GM23338 (cell line): Measurements from ENCODE around the gene LRP1B. TPM values are rescaled to one million over a fixed set of nuclear protein-coding genes. Genes with fewer than 3 reads are reported as not detected.

ENCODE experiments used
- ATAC-seq: fragments of 200-7000 bp; cut with Tn5 transposase; 3 replicates; pipeline ENCODE4 v1.9.1; 2020
- DNase-seq: peaks from one replicate; pipeline ENCODE4 v3.0.0-alpha.2; 2015; ENCODE audit warnings: low spot score
- H2AFZ ChIP-seq: fragments of 200-600 bp; sonication (generic); 2 replicates; pipeline ENCODE4 v1.8.0; 2016; ENCODE audit warnings: antibody characterized with exemption, mild to moderate bottlenecking, moderate library complexity
- H3F3A ChIP-seq: fragments of 200-600 bp; sonication (generic); replicated peaks from 2 replicates; pipeline ENCODE4 v1.8.0; 2017; ENCODE audit warnings: antibody characterized with exemption, mixed run types, low read depth
- H3K27ac ChIP-seq: fragments of 200-600 bp; sonication (generic); 2 replicates; pipeline ENCODE4 v1.6.1; 2016; ENCODE audit warnings: low read depth
- H3K27me3 ChIP-seq: fragments of 200-600 bp; sonication (generic); 2 replicates; pipeline ENCODE4 v1.8.0; 2016; ENCODE audit warnings: mild to moderate bottlenecking, mixed run types, moderate library complexity; ENCODE audit not compliant: insufficient read depth
- H3K36me3 ChIP-seq: fragments of 200-600 bp; sonication (generic); 2 replicates; pipeline ENCODE4 v1.8.0; 2016; ENCODE audit warnings: mild to moderate bottlenecking; ENCODE audit not compliant: insufficient read depth
- H3K4me1 ChIP-seq: fragments of 200-600 bp; sonication (generic); 2 replicates; pipeline ENCODE4 v1.8.0; 2016; ENCODE audit warnings: mild to moderate bottlenecking, moderate library complexity; ENCODE audit not compliant: insufficient read depth
- H3K4me2 ChIP-seq: fragments of 200-600 bp; sonication (generic); 2 replicates; pipeline ENCODE4 v1.7.1; 2017; ENCODE audit warnings: mixed run types
- H3K4me3 ChIP-seq: fragments of 200-600 bp; sonication (generic); 2 replicates; pipeline ENCODE4 v1.6.1; 2016; ENCODE audit warnings: mixed run types
- H3K79me2 ChIP-seq: fragments of 200-600 bp; sonication (generic); replicated peaks from 2 replicates; pipeline ENCODE4 v1.8.0; 2017; ENCODE audit warnings: mild to moderate bottlenecking; ENCODE audit not compliant: insufficient read depth
- H3K9me2 ChIP-seq: fragments of 200-600 bp; sonication (generic); 2 replicates; pipeline ENCODE4 v1.8.0; 2017; ENCODE audit not compliant: insufficient read depth
- H4K20me1 ChIP-seq: fragments of 200-600 bp; sonication (generic); replicated peaks from 2 replicates; pipeline ENCODE4 v1.8.0; 2017; ENCODE audit warnings: mild to moderate bottlenecking; ENCODE audit not compliant: insufficient read depth
- H3K27ac Mint-ChIP-seq: 2 replicates; pipeline ENCODE4 v1.8.0; 2020; ENCODE audit warnings: inconsistent platforms, mild to moderate bottlenecking, moderate library complexity, mixed read lengths
- H3K27me3 Mint-ChIP-seq: 3 replicates; pipeline ENCODE4 v1.8.0; 2022; ENCODE audit warnings: low read depth, mild to moderate bottlenecking, moderate library complexity, mixed read lengths, inconsistent platforms; ENCODE audit not compliant: insufficient read depth, poor library complexity
- H3K36me3 Mint-ChIP-seq: 3 replicates; pipeline ENCODE4 v1.8.0; 2021; ENCODE audit warnings: low read depth, mild to moderate bottlenecking, inconsistent platforms, moderate library complexity, mixed read lengths
- H3K4me1 Mint-ChIP-seq: 3 replicates; pipeline ENCODE4 v1.8.0; 2020; ENCODE audit warnings: mild to moderate bottlenecking, inconsistent platforms, mixed read lengths
- H3K4me3 Mint-ChIP-seq: 3 replicates; pipeline ENCODE4 v1.8.0; 2021; ENCODE audit warnings: moderate library complexity, mild to moderate bottlenecking, inconsistent platforms, mixed read lengths
- H3K9me3 Mint-ChIP-seq: 3 replicates; pipeline ENCODE4 v1.8.0; 2020; ENCODE audit warnings: moderate library complexity, mild to moderate bottlenecking, inconsistent platforms, mixed read lengths
- CREB1 ChIP-seq: fragments of 250-450 bp; sonication (Bioruptor Pico); IDR thresholded peaks from 2 replicates; pipeline ENCODE4 v1.5.0; 2020; ENCODE audit warnings: low read depth, mild to moderate bottlenecking, moderate library complexity
- EZH2 ChIP-seq: fragments of 200-600 bp; sonication (generic); IDR thresholded peaks from one replicate; pipeline ENCODE4 v1.8.0; 2017; ENCODE audit warnings: antibody characterized with exemption, mild to moderate bottlenecking, low read depth; ENCODE audit not compliant: unreplicated experiment
- EZH2phosphoT487 ChIP-seq: fragments of 200-600 bp; sonication (generic); IDR thresholded peaks from one replicate; pipeline ENCODE4 v1.8.1; 2018; ENCODE audit warnings: antibody characterized with exemption; ENCODE audit not compliant: unreplicated experiment
- JUNB ChIP-seq: IDR thresholded peaks from one replicate; pipeline ENCODE4 v1.6.1; 2016; ENCODE audit warnings: antibody characterized with exemption; ENCODE audit not compliant: unreplicated experiment
- NANOG ChIP-seq: IDR thresholded peaks from 2 replicates; pipeline ENCODE4 v1.6.1; 2016; ENCODE audit warnings: antibody characterized with exemption, borderline replicate concordance
- POLR2AphosphoS5 ChIP-seq: IDR thresholded peaks from 2 replicates; pipeline ENCODE4 v1.6.1; 2016; ENCODE audit warnings: antibody characterized with exemption, low read depth
- STAT1 ChIP-seq: IDR thresholded peaks from one replicate; pipeline ENCODE4 v1.6.1; 2016; ENCODE audit warnings: antibody characterized with exemption; ENCODE audit not compliant: unreplicated experiment
- ZNF114 ChIP-seq: fragments of 250-450 bp; sonication (Bioruptor Pico); IDR thresholded peaks from 2 replicates; pipeline ENCODE4 v1.5.0; 2020; ENCODE audit warnings: mild to moderate bottlenecking, moderate library complexity
- ZNF331 ChIP-seq: fragments of 250-450 bp; sonication (Bioruptor Pico); IDR thresholded peaks from 2 replicates; pipeline ENCODE4 v1.5.0; 2020; ENCODE audit warnings: low read depth, mild to moderate bottlenecking, moderate library complexity
- polyA plus RNA-seq: library from polyadenylated mRNA; unstranded; fragments of >200 nt; fragmentation: Nextera tagmentation; extraction: Ambion mirVana; gene quantifications from 2 replicates; pipeline ENCODE4 v1.2.1, GENCODE V29; 2016
- total RNA-seq: library from RNA; depleted of rRNA; stranded (reverse); fragments of >200 nt; shearing (Covaris generic); gene quantifications from 2 replicates; pipeline ENCODE4 v1.2.3, GENCODE V29; 2014
- TF ChIP-seq, protein P1 (sequence below): fragments of 250-450 bp; sonication (Bioruptor Pico); IDR thresholded peaks from 2 replicates; pipeline ENCODE4 v1.5.0; 2020; ENCODE audit warnings: mild to moderate bottlenecking, moderate library complexity
- TF ChIP-seq, protein P2 (sequence below): IDR thresholded peaks from 2 replicates; pipeline ENCODE4 v1.6.1; 2016; ENCODE audit warnings: antibody characterized with exemption
- TF ChIP-seq, protein P3 (sequence below): IDR thresholded peaks from one replicate; pipeline ENCODE4 v1.6.1; 2018; ENCODE audit warnings: antibody characterized with exemption; ENCODE audit not compliant: unreplicated experiment
- TF ChIP-seq, protein P4 (sequence below), 2 experiments: fragments of 200-600 bp in 1 of 2; sonication (generic) in 1 of 2; conservative IDR thresholded peaks; 2 replicates each; pipeline versions ENCODE4 v1.5.1 to v1.6.1; 2016 to 2017; ENCODE audit warnings: antibody characterized with exemption in 2 of 2, low read depth in 2 of 2, mild to moderate bottlenecking in 2 of 2, moderate library complexity in 1 of 2

Gene LRP1B
- total and polyA plus RNA-seq, 2 experiments from 2014 or later: 0.15 to 0.97 TPM

DNA sequence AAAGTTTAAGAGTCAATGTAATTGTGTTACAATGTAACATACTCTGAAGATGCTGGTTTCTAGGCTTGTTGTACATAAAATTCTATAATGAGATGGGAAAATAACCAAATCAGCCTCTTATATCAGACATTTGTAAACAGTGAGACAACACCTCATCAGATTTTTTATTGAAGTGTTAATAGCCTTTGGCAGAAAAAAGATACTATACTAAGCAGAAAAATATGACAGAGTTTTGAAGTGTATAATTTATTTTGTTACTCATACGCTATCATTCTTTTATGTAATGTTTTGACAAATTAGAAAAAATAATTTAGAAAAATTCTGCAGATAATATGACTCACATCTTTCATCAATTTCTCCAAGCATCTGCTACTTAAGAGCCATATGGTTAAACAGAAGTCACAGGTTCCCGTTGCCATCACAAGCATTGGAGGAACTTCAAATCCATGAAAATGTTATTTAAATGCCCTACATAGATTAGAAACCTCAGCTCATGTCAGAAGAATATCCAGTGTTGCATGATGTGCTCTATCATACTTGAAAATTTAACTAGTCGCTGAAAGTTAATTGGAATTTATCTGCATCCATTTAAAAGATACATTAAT lies 535.4 kb downstream of the LRP1B start:
- Histone ChIP-seq H3K27me3 (no peaks in the 10 kb centered on the region), H3K27ac (no peak overlapping the region), H2AFZ (no peak overlapping the region), H4K20me1 (no peaks in the 10 kb centered on the region), H3K36me3 (no peaks in the 10 kb centered on the region; the same call in 1 of the 2 replicates), H3F3A (no peaks in the 10 kb centered on the region), H3K4me3 (no peak overlapping the region), H3K4me2 (no peak overlapping the region), H3K79me2 (no peaks in the 10 kb centered on the region), H3K4me1 (no peaks in the 10 kb centered on the region; the same call in 1 of the 2 replicates), H3K9me2 (no peaks in the 10 kb centered on the region)
- no peak for DNase-seq
- ATAC-seq: no peak
- Mint-ChIP-seq H3K27me3 (peaks cover 2% of the 10 kb centered on the region), H3K4me1 (peaks cover 6% of the 10 kb centered on the region; the same call in 2 of the 3 replicates), H3K36me3 (peaks cover 14% of the 10 kb centered on the region), H3K4me3 (no peak overlapping the region), H3K9me3 (peaks cover 21% of the 10 kb centered on the region; the same call in 2 of the 3 replicates), H3K27ac (no peak overlapping the region)
- TF ChIP-seq POLR2AphosphoS5 (no peak), NANOG (no peak), STAT1 (no peak), JUNB (no peak), EZH2 (no peak), EZH2phosphoT487 (no peak), ZNF114 (CRISPR knock-in tag) (no peak), ZNF331 (CRISPR knock-in tag) (no peak), CREB1 (no peak)
- TF ChIP-seq, protein P1, sequence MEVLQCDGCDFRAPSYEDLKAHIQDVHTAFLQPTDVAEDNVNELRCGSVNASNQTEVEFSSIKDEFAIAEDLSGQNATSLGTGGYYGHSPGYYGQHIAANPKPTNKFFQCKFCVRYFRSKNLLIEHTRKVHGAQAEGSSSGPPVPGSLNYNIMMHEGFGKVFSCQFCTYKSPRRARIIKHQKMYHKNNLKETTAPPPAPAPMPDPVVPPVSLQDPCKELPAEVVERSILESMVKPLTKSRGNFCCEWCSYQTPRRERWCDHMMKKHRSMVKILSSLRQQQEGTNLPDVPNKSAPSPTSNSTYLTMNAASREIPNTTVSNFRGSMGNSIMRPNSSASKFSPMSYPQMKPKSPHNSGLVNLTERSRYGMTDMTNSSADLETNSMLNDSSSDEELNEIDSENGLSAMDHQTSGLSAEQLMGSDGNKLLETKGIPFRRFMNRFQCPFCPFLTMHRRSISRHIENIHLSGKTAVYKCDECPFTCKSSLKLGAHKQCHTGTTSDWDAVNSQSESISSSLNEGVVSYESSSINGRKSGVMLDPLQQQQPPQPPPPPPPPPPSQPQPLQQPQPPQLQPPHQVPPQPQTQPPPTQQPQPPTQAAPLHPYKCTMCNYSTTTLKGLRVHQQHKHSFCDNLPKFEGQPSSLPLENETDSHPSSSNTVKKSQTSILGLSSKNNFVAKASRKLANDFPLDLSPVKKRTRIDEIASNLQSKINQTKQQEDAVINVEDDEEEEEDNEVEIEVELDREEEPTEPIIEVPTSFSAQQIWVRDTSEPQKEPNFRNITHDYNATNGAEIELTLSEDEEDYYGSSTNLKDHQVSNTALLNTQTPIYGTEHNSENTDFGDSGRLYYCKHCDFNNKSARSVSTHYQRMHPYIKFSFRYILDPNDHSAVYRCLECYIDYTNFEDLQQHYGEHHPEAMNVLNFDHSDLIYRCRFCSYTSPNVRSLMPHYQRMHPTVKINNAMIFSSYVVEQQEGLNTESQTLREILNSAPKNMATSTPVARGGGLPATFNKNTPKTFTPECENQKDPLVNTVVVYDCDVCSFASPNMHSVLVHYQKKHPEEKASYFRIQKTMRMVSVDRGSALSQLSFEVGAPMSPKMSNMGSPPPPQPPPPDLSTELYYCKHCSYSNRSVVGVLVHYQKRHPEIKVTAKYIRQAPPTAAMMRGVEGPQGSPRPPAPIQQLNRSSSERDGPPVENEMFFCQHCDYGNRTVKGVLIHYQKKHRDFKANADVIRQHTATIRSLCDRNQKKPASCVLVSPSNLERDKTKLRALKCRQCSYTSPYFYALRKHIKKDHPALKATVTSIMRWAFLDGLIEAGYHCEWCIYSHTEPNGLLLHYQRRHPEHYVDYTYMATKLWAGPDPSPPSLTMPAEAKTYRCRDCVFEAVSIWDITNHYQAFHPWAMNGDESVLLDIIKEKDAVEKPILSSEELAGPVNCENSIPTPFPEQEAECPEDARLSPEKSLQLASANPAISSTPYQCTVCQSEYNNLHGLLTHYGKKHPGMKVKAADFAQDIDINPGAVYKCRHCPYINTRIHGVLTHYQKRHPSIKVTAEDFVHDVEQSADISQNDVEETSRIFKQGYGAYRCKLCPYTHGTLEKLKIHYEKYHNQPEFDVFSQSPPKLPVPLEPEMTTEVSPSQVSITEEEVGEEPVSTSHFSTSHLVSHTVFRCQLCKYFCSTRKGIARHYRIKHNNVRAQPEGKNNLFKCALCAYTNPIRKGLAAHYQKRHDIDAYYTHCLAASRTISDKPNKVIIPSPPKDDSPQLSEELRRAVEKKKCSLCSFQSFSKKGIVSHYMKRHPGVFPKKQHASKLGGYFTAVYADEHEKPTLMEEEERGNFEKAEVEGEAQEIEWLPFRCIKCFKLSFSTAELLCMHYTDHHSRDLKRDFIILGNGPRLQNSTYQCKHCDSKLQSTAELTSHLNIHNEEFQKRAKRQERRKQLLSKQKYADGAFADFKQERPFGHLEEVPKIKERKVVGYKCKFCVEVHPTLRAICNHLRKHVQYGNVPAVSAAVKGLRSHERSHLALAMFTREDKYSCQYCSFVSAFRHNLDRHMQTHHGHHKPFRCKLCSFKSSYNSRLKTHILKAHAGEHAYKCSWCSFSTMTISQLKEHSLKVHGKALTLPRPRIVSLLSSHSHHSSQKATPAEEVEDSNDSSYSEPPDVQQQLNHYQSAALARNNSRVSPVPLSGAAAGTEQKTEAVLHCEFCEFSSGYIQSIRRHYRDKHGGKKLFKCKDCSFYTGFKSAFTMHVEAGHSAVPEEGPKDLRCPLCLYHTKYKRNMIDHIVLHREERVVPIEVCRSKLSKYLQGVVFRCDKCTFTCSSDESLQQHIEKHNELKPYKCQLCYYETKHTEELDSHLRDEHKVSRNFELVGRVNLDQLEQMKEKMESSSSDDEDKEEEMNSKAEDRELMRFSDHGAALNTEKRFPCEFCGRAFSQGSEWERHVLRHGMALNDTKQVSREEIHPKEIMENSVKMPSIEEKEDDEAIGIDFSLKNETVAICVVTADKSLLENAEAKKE (CRISPR knock-in tag): no peak
- TF ChIP-seq, protein P2, sequence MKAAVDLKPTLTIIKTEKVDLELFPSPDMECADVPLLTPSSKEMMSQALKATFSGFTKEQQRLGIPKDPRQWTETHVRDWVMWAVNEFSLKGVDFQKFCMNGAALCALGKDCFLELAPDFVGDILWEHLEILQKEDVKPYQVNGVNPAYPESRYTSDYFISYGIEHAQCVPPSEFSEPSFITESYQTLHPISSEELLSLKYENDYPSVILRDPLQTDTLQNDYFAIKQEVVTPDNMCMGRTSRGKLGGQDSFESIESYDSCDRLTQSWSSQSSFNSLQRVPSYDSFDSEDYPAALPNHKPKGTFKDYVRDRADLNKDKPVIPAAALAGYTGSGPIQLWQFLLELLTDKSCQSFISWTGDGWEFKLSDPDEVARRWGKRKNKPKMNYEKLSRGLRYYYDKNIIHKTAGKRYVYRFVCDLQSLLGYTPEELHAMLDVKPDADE: no peak
- TF ChIP-seq, protein P3, sequence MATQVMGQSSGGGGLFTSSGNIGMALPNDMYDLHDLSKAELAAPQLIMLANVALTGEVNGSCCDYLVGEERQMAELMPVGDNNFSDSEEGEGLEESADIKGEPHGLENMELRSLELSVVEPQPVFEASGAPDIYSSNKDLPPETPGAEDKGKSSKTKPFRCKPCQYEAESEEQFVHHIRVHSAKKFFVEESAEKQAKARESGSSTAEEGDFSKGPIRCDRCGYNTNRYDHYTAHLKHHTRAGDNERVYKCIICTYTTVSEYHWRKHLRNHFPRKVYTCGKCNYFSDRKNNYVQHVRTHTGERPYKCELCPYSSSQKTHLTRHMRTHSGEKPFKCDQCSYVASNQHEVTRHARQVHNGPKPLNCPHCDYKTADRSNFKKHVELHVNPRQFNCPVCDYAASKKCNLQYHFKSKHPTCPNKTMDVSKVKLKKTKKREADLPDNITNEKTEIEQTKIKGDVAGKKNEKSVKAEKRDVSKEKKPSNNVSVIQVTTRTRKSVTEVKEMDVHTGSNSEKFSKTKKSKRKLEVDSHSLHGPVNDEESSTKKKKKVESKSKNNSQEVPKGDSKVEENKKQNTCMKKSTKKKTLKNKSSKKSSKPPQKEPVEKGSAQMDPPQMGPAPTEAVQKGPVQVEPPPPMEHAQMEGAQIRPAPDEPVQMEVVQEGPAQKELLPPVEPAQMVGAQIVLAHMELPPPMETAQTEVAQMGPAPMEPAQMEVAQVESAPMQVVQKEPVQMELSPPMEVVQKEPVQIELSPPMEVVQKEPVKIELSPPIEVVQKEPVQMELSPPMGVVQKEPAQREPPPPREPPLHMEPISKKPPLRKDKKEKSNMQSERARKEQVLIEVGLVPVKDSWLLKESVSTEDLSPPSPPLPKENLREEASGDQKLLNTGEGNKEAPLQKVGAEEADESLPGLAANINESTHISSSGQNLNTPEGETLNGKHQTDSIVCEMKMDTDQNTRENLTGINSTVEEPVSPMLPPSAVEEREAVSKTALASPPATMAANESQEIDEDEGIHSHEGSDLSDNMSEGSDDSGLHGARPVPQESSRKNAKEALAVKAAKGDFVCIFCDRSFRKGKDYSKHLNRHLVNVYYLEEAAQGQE: no peak
- TF ChIP-seq, protein P4, sequence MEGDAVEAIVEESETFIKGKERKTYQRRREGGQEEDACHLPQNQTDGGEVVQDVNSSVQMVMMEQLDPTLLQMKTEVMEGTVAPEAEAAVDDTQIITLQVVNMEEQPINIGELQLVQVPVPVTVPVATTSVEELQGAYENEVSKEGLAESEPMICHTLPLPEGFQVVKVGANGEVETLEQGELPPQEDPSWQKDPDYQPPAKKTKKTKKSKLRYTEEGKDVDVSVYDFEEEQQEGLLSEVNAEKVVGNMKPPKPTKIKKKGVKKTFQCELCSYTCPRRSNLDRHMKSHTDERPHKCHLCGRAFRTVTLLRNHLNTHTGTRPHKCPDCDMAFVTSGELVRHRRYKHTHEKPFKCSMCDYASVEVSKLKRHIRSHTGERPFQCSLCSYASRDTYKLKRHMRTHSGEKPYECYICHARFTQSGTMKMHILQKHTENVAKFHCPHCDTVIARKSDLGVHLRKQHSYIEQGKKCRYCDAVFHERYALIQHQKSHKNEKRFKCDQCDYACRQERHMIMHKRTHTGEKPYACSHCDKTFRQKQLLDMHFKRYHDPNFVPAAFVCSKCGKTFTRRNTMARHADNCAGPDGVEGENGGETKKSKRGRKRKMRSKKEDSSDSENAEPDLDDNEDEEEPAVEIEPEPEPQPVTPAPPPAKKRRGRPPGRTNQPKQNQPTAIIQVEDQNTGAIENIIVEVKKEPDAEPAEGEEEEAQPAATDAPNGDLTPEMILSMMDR (conservative IDR thresholded peaks at IDR 0.05; ENCODE audit: low read depth in 2 of 2): no peak
